ENCODE data around the gene STRIP2. TPM values are rescaled to one million over a fixed set of nuclear protein-coding genes. Genes with fewer than 3 reads are reported as not detected.
"Not testable (repeated sequence)": the region's sequence is repeated elsewhere in the genome, so short reads cannot be mapped to it uniquely, and the experiment has no call there.

The STRIP2 gene
- total RNA-seq, 1 experiment from 2014 or later = 22.8 TPM

DNA sequence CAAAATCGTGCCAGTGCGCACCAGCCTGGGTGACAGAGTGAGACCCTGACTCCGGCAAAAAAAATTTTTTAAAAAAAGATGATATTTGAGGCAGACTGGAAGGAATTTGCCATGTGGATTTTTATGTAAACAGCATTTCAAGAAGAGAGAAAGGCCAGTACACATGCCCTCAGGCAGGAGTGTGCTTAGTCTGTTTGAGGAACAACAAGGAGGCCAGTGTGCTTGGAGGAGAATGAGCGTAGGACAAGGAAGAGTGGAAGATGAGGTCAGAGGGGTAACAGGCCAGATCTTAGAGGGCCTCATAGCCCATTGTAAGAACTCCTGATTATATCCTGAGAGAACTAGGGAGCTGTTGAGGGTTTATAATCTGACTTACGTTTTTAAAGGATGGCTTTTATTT lies 17.2 kb upstream of the STRIP2 start:
- in situ Hi-C loops (cut with HindIII; ENCODE audit: low sequenced_read_pairs) = no loop called here
- no peak for DNase-seq (ENCODE audit: low spot score)

DNA sequence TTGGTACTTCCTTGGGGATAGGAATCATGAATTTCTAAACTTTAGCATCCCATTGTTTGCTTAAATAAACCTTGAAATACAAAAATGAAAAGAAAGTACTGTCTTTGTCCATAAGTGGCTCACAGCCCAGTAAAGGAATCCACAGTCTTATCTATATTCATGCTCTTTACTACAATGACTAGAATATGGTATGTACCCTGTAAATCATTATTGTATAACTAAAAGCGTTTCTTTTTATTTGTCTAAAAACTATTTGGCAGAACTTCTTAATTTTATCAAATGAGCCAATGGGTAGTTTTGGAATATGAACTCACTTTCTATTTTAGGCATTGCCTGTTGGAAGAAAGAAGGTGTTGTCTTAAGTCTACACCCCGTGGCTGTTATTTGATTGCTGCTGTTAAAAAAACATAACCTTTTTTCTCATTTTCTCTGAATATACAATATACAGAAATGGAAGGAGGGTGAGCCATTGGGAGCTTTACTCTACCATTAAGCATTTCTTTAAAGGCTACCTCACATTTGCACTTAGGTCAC lies 12.4 kb upstream of the STRIP2 start:
- no peak for DNase-seq (ENCODE audit: low spot score)
- in situ Hi-C loops (cut with HindIII; ENCODE audit: low sequenced_read_pairs) = no loop called here

DNA sequence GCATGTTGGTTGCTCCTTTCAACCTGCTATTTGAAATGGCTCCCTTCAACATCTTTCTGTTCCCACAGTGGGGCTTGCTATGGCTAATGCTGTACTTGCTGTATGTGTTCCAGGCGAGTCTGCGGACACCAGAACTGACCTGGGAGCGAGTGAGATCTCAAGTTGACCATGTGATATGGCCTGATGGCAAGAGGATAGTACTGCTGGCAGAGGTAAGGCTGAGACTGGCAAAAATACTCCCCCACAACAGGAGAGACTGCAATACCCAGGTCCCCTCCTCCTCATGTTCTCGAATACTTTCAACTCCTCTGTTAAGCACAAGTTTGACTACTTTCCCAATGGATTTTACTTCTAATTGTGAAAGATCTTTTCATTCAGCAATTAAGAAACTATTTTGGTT lies 11.5 kb upstream of the STRIP2 start:
- in situ Hi-C loops (cut with HindIII; ENCODE audit: low sequenced_read_pairs) = no loop called here
- no peak for DNase-seq (ENCODE audit: low spot score)

DNA sequence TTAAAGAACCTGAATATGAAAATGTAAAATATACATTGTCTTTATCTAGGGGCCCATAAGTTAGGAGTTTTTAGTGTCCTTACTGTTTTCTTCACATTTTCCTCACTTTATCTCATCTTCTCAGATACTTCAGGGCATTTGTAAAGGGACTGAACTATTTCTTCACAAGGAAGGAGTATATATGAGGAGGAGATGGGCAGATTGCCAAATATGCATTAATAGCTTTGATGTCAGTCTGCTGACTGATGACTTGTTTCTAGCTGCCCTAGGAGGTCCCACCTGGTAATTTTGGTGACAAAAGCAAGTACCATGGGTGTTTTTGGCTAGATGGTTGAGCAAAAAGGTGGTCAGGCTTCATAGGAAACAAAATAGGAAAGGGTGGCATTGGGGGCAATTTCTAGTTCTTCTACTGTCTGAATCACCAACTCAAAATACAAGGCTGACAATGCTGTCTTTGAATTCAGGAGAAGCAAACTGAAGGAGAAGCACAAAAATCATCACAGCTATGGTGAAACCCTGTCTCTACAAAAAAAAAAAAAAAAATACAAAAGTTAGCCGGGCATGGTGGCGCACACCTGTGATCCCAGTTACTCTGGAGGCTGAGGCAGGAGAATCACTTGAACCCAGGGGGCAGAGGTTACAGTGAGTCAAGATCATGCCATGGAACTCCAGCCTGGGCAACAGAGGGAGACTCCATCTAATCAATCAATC lies 10.4 kb upstream of the STRIP2 start:
- no peak for DNase-seq (ENCODE audit: low spot score)
- in situ Hi-C loops (cut with HindIII; ENCODE audit: low sequenced_read_pairs) = no loop called here

DNA sequence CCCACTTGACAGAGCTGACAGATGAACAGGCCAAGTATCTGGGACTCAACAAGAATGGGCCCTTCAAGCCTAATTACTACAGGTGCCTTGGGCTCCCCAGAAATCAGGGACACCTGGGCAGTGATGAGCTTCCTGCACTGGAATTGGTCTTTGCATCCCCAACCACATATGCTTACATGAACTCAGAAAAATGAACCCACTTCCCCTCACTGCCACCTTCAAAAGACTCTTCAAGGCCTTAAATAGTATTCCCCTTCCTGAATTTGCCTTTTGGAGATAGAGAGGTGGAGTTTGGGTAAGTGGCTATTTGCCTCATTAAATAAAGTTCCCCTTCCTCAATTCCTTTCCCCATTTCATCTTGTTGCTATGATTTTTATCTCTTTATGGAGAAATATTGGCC lies 7.8 kb upstream of the STRIP2 start:
- in situ Hi-C loops (cut with HindIII; ENCODE audit: low sequenced_read_pairs) = no loop called here
- DNase-seq (ENCODE audit: low spot score) = no peak

DNA sequence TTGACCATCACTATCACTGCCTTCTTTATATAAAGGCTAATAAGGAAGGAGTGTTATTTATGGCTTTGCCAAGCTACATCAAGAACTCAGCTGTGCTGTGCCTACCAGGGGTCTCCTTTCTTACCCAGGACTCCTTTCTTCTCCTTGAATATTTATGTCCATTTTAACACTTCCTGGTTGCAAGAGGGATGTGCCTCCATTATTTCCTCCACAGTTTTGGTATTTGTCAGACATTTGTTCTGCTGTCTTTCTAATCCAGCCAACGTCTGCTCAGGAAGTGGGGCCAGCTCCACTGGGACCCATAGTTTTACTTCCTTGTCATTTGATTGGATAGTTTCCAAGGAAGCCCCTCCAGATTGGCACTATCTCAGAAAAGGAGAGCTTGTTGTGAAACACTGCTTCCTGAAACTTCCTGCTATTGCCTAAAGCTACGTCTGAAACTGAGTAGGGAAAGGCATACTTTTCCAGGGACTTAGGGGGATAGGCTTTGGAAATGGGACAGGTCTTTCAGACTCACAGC lies 6.6 kb upstream of the STRIP2 start:
- DNase-seq (ENCODE audit: low spot score) = no peak
- in situ Hi-C loops (cut with HindIII; ENCODE audit: low sequenced_read_pairs) = no loop called here

DNA sequence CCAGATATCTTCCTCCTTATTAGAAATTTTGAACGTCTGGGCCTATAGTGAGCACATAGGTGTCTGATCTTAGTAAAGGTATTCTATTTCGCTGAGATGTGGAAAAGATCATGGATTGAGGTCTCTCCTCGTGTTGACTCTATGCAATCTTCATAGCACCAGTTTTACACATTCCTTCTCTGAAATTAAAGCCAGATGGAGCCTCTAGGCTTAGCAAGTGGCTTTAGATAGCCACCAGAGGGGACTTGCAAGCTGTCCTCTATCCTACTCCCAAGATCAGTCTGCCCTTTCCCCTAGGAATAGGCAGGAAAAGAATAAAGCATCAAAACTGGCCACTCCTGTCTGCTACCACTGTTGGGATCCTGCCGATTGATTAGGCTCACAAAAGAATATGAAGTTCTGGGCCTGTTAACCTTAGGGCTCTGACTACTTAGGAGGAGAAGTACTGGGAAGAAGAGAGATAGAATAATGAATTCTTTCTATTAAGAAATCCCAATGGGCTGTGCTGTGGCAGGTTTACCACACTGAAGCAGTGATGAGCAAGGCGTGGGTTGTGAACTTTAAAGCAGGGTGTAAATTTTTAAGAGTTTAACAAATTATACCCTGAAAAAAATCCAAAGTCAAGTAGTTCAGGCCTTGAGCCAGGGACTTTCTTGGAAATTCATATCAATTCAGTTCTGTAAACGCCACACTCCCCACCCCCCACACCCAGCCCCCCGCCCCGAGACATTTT lies 2.2 kb upstream of the STRIP2 start:
- no peak for DNase-seq (ENCODE audit: low spot score)
- in situ Hi-C loops (cut with HindIII; ENCODE audit: low sequenced_read_pairs) = no loop called here

DNA sequence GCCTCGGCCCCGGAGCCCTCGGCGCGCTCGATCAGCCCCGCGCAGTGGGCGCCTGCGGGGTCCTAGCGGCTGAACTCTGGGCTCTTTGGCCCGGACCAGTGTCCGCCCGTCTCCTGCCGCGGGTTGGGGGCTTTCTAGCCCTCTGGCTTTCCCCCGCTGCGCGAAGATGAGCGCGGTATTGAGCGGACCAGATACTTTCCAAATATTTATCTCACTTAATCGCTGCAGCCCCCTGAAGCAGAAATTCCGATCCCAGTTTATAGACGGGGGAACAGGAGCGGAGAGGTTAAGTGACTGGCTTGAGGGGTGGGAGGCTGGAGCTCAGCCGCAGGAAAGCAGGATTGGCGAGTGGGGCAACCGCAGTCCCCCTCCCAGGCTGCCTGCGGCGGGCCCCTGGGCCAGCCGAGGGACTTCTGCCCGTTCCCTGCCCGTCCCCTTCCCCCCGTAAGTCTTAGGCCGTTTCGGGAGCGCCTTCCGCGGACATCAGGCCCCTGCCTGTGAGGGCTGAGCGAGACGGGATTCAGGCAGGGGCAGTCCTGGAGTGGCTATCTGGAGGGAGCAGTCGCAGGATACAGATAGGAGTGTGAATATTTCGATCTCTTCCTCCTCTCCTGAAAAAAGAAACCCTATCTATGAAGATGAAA lies 565 bp downstream of the STRIP2 start:
- peak; percentile 52 for DNase-seq (ENCODE audit: low spot score)
- in situ Hi-C loops (cut with HindIII; ENCODE audit: low sequenced_read_pairs) = no loop called here

DNA sequence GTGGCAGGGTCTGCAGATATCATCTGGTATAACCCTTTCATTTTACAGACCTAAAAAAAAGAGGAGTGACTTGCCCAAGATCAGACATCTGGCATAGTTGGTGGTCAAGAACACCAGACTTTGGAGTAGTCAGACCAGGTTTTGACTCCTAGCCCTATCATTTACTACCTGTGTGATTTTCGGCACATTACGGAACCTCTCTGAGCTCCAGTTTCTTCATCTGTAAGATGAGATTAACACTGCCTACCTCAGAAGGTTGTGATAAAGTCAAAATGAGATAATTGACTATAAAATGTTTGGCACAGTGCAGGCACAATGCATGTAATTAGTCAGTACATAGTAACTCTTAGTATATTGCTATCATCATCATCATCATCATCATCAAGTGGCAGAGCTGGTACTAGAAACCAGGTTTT lies 1.2 kb downstream of the STRIP2 start:
- in situ Hi-C loops (cut with HindIII; ENCODE audit: low sequenced_read_pairs) = no loop called here
- no peak for DNase-seq (ENCODE audit: low spot score)

DNA sequence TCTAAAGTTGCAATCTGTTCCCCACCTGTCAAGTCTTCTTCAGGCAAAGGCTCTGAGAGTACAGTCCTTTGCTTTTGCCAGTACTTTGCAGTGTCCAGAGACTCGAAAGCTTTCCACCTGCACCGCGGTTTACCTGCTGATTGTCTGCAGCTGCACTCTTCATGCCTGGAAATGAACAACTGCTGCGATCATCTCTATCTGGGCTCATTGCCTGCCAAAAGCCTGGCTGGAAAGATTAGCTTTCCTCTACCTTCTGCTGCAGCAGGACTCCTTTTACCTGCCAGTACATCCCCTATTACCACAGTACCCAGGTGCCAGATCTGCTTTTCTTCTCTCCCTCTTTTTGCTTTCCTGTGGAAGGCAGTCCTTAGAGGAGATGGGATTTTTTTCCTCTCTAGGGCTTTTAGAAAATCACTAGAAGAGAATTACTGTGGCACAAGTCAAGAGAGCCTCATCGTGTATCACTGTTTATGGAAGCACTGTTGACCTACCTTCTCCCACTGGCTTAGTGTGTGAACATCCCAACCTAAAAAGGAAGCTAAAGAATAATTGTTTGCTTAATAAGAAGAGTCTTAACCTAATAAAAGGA lies 2.2 kb downstream of the STRIP2 start:
- in situ Hi-C loops (cut with HindIII; ENCODE audit: low sequenced_read_pairs) = no loop called here
- peak; percentile 91 for DNase-seq (ENCODE audit: low spot score)

DNA sequence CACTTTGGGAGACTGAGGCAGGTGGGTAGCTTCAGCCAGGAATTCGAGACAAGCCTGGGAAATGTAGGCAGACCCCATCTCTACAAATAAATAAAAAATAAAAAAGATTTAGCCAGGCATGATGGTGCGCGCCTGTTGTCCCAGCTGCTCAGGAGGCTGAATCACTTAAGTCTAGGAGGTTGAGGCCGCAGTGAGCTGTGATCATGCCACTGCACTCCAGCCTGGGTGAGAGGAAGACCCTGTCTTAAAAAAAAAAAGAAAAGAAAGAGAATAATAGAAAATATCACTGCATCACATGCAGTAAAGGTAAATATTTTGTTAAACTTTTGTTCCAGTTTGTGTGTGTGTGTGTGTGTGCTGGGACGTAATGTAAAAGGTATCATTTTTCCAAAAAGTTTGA lies 3.0 kb downstream of the STRIP2 start:
- DNase-seq (ENCODE audit: low spot score) = no peak
- in situ Hi-C loops (cut with HindIII; ENCODE audit: low sequenced_read_pairs) = no loop called here

DNA sequence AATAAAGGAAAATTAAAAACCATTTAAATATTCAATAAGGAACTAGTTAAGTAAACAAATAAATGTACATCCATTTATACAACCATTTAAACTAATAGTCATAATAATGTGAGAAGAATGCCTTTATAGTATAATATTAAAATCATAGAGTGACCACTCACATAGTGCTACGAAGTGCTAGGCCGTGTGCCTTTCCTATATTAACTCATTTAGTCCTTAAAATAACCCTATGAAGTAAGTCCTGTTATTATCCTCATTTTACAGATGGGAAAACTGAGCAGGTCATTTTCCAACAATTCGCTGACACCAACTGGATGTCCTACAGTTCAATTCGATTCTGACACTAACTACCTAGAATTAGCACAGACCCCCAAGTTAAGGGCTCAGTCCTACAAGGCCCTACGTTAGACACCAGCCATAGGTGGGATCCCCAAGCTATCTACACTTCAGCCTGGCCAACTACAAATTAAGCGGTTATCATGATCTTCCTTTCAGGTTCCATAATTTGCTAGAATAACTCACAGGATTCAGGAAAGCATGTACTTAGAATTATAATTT lies 4.1 kb downstream of the STRIP2 start:
- in situ Hi-C loops (cut with HindIII; ENCODE audit: low sequenced_read_pairs) = no loop called here
- no peak for DNase-seq (ENCODE audit: low spot score)

DNA sequence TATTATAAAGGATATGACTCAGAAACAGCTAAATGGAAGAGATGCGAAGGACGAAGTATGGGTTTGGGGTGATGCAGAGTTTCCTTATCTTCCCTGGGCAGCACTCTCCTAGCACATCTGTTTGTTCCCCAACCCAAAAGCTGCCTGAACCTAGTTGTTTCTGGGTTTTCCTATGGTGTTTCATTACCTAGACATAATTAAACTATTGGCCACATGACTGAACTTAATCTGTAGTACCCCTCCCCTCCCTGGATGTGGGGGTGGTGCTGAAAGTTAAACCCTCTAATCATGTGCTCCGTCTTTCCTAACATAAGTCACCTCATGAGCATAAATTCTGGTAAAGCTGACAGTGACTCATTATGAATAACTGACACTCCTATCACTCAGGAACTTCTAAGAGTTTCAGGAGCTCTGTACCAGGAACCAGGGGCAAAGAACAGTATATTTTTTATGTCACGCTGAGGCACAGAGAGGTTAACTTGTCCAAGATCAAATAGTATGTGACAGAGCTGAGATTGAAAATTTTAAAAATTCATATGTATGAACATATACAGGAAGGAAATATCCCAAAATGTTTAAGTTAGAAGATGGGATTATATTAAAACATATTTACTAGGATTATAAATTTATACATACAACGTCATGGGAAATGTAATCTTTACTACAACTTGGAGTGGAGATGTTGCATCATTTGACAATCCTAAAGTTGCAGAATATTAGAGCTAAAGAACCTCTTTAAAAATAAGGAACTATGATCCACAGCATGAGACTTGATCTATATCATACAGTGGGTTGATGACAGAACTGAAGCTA lies 4.8 kb downstream of the STRIP2 start:
- in situ Hi-C loops (cut with HindIII; ENCODE audit: low sequenced_read_pairs) = no loop called here
- no peak for DNase-seq (ENCODE audit: low spot score)

DNA sequence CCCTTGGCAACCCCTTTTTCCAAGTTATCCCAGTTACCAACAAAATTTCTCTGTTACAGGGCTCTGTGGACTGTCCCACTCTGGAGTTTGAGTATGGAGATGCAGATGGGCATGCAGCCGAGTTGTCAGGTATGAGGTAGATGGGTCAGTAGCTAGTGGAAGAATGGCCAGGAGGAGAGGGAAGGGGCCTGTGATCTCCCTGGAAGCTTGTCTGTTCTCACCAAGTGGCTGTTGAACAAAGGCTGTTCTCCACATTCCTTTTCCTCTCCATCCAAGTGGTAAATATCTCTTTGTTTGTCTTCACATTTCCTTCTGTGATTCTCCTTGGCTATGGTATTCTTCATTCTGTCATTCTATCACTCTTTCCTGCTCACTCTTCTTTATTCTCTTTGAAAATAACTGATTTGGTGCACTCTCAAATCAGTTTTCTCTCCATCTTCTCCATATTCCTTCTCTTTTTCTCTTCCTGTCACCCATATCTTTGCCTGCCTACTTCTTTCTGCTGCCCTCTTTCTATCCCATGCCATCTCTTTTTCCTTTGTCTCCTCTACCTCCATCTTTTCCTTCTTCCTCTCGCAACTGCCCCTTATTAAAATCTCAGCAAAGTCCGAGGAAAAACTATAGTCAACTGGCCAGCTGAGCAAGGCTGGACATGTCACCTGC lies 5.9 kb downstream of the STRIP2 start:
- DNase-seq (ENCODE audit: low spot score) = no peak
- in situ Hi-C loops (cut with HindIII; ENCODE audit: low sequenced_read_pairs) = no loop called here

DNA sequence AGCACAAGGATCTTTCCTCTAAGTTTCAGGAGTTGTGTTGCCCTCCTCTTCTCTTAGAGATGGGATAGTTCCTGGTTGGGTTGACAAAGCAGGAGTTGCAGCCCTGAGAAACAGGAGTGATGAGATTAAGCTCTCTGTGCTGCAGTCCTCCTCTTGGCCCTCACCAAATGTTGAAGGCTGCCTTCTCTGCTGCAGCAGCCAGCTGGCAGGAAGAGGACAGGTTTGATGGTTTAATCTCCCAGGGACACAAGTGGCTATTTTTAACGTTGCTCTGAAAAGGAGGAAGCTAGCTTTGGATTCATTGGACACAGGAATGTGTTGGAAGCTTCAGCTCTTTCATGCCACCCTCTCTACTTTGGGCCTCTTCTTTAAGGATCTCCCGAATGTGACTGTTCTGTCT lies 9.4 kb downstream of the STRIP2 start:
- in situ Hi-C loops (cut with HindIII; ENCODE audit: low sequenced_read_pairs) = no loop called here
- peak; percentile 97 for DNase-seq (ENCODE audit: low spot score)

DNA sequence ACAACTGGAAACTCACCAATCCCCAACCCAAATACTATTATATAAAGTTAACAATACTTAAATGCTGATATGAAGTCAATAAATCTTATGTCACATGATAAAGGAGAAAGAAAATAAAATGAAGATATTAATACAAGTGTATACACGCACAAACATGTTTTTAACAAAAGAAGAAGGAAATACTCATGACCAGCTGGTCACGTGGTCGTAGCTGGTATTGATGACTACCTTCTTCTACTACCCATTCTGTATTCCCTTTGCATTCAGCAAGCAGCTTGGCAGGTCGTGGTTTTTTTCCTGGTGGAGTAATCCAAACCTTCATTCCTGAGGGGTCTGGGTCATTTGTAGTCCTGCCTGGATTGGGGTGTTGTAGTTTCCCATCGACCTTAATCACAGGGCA lies 10.5 kb downstream of the STRIP2 start:
- DNase-seq (ENCODE audit: low spot score); in situ Hi-C loops (cut with HindIII; ENCODE audit: low sequenced_read_pairs): not testable (repeated sequence)

DNA sequence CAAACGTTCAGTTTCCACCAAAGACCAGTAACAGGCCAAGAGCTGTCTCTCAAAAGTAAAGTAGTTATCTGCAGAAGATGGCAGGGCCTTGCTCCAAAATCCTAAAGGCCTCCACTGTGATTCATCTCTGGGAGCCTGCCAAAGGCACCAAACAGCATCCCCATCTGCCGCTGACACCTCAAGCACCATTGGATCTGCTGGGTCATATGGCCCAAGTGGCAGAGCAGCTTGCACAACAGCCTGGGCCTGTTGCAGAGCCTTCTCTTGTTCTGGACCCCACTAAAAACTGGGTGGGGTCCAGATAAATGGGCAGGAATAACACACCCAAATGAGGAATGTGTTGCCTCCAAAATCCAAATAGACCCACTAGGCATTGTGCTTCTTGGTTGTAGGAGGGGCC lies 12.7 kb downstream of the STRIP2 start:
- in situ Hi-C loops (cut with HindIII; ENCODE audit: low sequenced_read_pairs) = not testable (repeated sequence)
- peak; percentile 14 for DNase-seq (ENCODE audit: low spot score)

DNA sequence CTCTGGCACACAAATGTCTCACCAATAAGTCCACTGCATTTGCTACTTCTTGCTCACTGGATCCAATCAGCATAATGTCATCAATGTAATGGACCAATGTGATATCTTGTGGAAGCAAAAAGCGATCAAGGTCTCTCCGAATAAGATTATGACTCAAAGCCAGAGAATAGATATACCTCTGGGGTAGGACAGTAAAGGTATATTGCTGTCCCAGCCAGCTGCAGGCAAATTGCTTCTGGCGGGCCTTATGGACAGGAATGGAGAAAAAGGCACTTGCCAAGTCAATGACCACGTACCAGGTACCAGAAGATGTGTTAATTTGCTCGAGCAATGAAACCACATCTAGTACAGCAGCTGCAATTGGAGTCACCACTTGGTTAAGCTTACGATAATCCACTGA lies 13.2 kb downstream of the STRIP2 start:
- in situ Hi-C loops (cut with HindIII; ENCODE audit: low sequenced_read_pairs); DNase-seq (ENCODE audit: low spot score): not testable (repeated sequence)

All from G401 (cell line).